Mesothelial cell of epicardium (in vitro differentiated cells): ENCODE data around the gene MPPED1. TPM values are rescaled to one million over a fixed set of nuclear protein-coding genes. Genes with fewer than 3 reads are reported as not detected.

ENCODE experiments used
- DNase-seq, 2 experiments: peaks; one replicate each; pipeline ENCODE4 v3.0.0; 2021; ENCODE audit warnings: low spot score in 2 of 2; ENCODE audit not compliant: unreplicated experiment in 2 of 2
- H3K27ac Mint-ChIP-seq: 2 replicates; pipeline ENCODE4 v1.8.0; 2021; ENCODE audit warnings: mixed read lengths
- H3K27me3 Mint-ChIP-seq: 2 replicates; pipeline ENCODE4 v1.8.0; 2021; ENCODE audit warnings: low read depth, mixed read lengths
- H3K36me3 Mint-ChIP-seq: 2 replicates; pipeline ENCODE4 v1.8.0; 2021; ENCODE audit warnings: mixed read lengths
- H3K4me1 Mint-ChIP-seq: 2 replicates; pipeline ENCODE4 v1.8.0; 2021; ENCODE audit warnings: mixed read lengths
- H3K4me3 Mint-ChIP-seq: 2 replicates; pipeline ENCODE4 v1.8.0; 2021; ENCODE audit warnings: mild to moderate bottlenecking, moderate library complexity, mixed read lengths
- H3K9me3 Mint-ChIP-seq: 2 replicates; pipeline ENCODE4 v1.8.0; 2021; ENCODE audit warnings: mixed read lengths
- CTCF ChIP-seq: fragments of 200-600 bp; sonication (generic); IDR thresholded peaks from one replicate; pipeline ENCODE4 v1.5.0; 2021; ENCODE audit warnings: antibody characterized with exemption; ENCODE audit not compliant: unreplicated experiment
- total RNA-seq: library from RNA; stranded (reverse); gene quantifications from 3 replicates; pipeline ENCODE4 v1.2.1, GENCODE V29; 2021

The MPPED1 gene
- total RNA-seq, 1 donor from 2014 or later, result 0.76 TPM

GRCh38 chr22:43491737-43492136, 79.9 kb downstream of the MPPED1 start:
- peaks cover 7% of the 10 kb centered on the region for H3K9me3 Mint-ChIP-seq
- H3K27me3 Mint-ChIP-seq, result peaks cover 7% of the 10 kb centered on the region
- no peaks in the 10 kb centered on the region for H3K4me1 Mint-ChIP-seq
- no peak for DNase-seq
- no peak for TF ChIP-seq CTCF
- H3K4me3 Mint-ChIP-seq, result no peak overlapping the region
- no peaks in the 10 kb centered on the region for H3K36me3 Mint-ChIP-seq
- H3K27ac Mint-ChIP-seq, result no peak overlapping the region

- no peak for TF ChIP-seq CTCF
- Mint-ChIP-seq H3K27me3 (no peaks in the 10 kb centered on the region), H3K36me3 (no peaks in the 10 kb centered on the region), H3K9me3 (peaks cover 13% of the 10 kb centered on the region), H3K27ac (no peak overlapping the region), H3K4me3 (no peak overlapping the region), H3K4me1 (no peaks in the 10 kb centered on the region)
- no peak for DNase-seq
These were observed 81.5 kb downstream of the MPPED1 start for GRCh38 chr22:43493297-43493696.

- H3K36me3 Mint-ChIP-seq, result no peaks in the 10 kb centered on the region
- H3K9me3 Mint-ChIP-seq, result peaks cover 5% of the 10 kb centered on the region
- TF ChIP-seq CTCF, result no peak
- H3K27me3 Mint-ChIP-seq, result peaks cover 2% of the 10 kb centered on the region
- no peak for DNase-seq
- H3K27ac Mint-ChIP-seq, result no peak overlapping the region
- no peak overlapping the region for H3K4me3 Mint-ChIP-seq
- H3K4me1 Mint-ChIP-seq, result no peaks in the 10 kb centered on the region
These were observed 86.4 kb downstream of the MPPED1 start for GRCh38 chr22:43497956-43498855.

GRCh38 chr22:43498856-43499253, 87.0 kb downstream of the MPPED1 start:
- Mint-ChIP-seq H3K9me3 (peaks cover 5% of the 10 kb centered on the region), H3K4me3 (no peak overlapping the region), H3K27me3 (peaks cover 2% of the 10 kb centered on the region), H3K36me3 (no peaks in the 10 kb centered on the region), H3K4me1 (no peaks in the 10 kb centered on the region), H3K27ac (no peak overlapping the region)
- no peak for DNase-seq
- TF ChIP-seq CTCF, result no peak

GRCh38 chr22:43500792-43501785, 89.3 kb downstream of the MPPED1 start:
- Mint-ChIP-seq H3K4me1 (no peaks in the 10 kb centered on the region), H3K36me3 (no peaks in the 10 kb centered on the region)
- DNase-seq, result no peak

More at GRCh38 chr22:43500792-43501785, 89.3 kb downstream of the MPPED1 start:
- Mint-ChIP-seq H3K27me3 (peaks cover 2% of the 10 kb centered on the region), H3K27ac (no peak overlapping the region), H3K9me3 (peaks cover 5% of the 10 kb centered on the region), H3K4me3 (no peak overlapping the region)
- TF ChIP-seq CTCF, result no peak
